WERI-Rb-1 (cell line): ENCODE data around the gene ATXN7L1.

Experiments used
- DNase-seq: peaks from one replicate; pipeline ENCODE4 v3.0.0-alpha.2; 2020
- H3K27ac ChIP-seq: fragments of 250-450 bp; sonication (Bioruptor Pico); 2 replicates; pipeline ENCODE4 v1.5.1; 2020; ENCODE audit warnings: mild to moderate bottlenecking, moderate library complexity
- H3K27me3 ChIP-seq: fragments of 250-450 bp; sonication (Bioruptor Pico); 2 replicates; pipeline ENCODE4 v1.5.1; 2021; ENCODE audit warnings: mild to moderate bottlenecking, low read depth, moderate library complexity; ENCODE audit not compliant: insufficient read depth, severe bottlenecking
- H3K36me3 ChIP-seq: fragments of 250-450 bp; sonication (Bioruptor Pico); 2 replicates; pipeline ENCODE4 v1.5.1; 2020; ENCODE audit warnings: mild to moderate bottlenecking, moderate library complexity
- H3K4me3 ChIP-seq: 2 replicates; pipeline ENCODE4 v1.5.1; 2011; ENCODE audit warnings: low read depth, mild to moderate bottlenecking, control low read depth, low read length
- H3K9me3 ChIP-seq: fragments of 250-450 bp; sonication (Bioruptor Pico); 2 replicates; pipeline ENCODE4 v1.5.1; 2021; ENCODE audit warnings: mild to moderate bottlenecking, moderate library complexity; ENCODE audit not compliant: severe bottlenecking
- CTCF ChIP-seq: IDR thresholded peaks from 2 replicates; pipeline ENCODE4 v1.5.1; 2011; ENCODE audit warnings: low read depth, mild to moderate bottlenecking, control low read depth, inconsistent platforms, low read length

ATXN7L1 gene

GRCh38 chr7:105876091-105876963 is at the start of gene ATXN7L1:
Gene ATXN7L1, minus strand, starts transcription at chr7:105876599. Its CDS starts 41 bp downstream, at chr7:105876558.
- H3K9me3 ChIP-seq, result no peaks in the 10 kb centered on the region
- peak within 1 kb of the TSS; percentile 77 for H3K27ac ChIP-seq
- TF ChIP-seq CTCF, result peak; percentile 54
- DNase-seq, result peak; percentile 94
- peaks cover 12% of the 10 kb centered on the region for H3K27me3 ChIP-seq
- H3K36me3 ChIP-seq, result no peaks in the 10 kb centered on the region
- peak within 1 kb of the TSS; percentile 95 for H3K4me3 ChIP-seq

- Histone ChIP-seq H3K36me3 (no peaks in the 10 kb centered on the region), H3K4me3 (no peak overlapping the region), H3K27ac (no peak overlapping the region), H3K9me3 (no peaks in the 10 kb centered on the region), H3K27me3 (no peaks in the 10 kb centered on the region)
- DNase-seq, result no peak
- no peak for TF ChIP-seq CTCF
These were observed 49.7 kb upstream of the ATXN7L1 start for GRCh38 chr7:105926131-105926530.

GRCh38 chr7:105924945-105925344 is 48.5 kb upstream of the ATXN7L1 start:
- no peaks in the 10 kb centered on the region for H3K36me3 ChIP-seq
- no peak for TF ChIP-seq CTCF
- no peak overlapping the region for H3K27ac ChIP-seq
- no peaks in the 10 kb centered on the region for H3K27me3 ChIP-seq
- no peaks in the 10 kb centered on the region for H3K9me3 ChIP-seq
- H3K4me3 ChIP-seq, result no peak overlapping the region
- DNase-seq, result no peak

- Histone ChIP-seq H3K27me3 (no peaks in the 10 kb centered on the region), H3K36me3 (no peaks in the 10 kb centered on the region), H3K9me3 (no peaks in the 10 kb centered on the region), H3K27ac (no peak overlapping the region), H3K4me3 (no peak overlapping the region)
- TF ChIP-seq CTCF, result no peak
- DNase-seq, result no peak
These were observed 44.4 kb upstream of the ATXN7L1 start for GRCh38 chr7:105920766-105921165.

GRCh38 chr7:105917659-105918058 is 41.3 kb upstream of the ATXN7L1 start:
- Histone ChIP-seq H3K27me3 (no peaks in the 10 kb centered on the region), H3K27ac (no peak overlapping the region), H3K4me3 (no peak overlapping the region), H3K9me3 (no peaks in the 10 kb centered on the region), H3K36me3 (no peaks in the 10 kb centered on the region)
- TF ChIP-seq CTCF, result no peak
- DNase-seq, result no peak
